Measurements from ENCODE around the gene LAMA2. TPM values are rescaled to one million over a fixed set of nuclear protein-coding genes. Genes with fewer than 3 reads are reported as not detected.

The LAMA2 gene
- total RNA-seq, 1 experiment from 2014 or later: 4.2 TPM

DNA sequence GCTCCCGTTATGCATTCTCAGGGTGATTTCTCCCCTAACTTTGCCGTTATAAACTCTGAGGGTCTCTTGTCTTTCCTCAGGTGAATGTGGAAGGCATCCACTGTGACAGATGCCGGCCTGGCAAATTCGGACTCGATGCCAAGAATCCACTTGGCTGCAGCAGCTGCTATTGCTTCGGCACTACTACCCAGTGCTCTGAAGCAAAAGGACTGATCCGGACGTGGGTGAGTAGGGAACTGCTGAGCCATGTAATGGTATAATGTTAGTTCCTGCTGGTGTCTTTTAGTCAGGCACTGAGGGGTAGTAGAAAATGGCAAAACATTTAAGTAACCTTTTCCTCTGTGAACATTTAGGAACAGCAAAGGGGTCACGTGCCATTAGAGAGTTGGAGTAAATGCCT, 431.6 kb downstream of the LAMA2 start:
- Histone ChIP-seq H3K27me3 (ENCODE audit: insufficient read depth, low read length) (no peaks in the 10 kb centered on the region), H3K4ac (ENCODE audit: low read depth, low read length) (no peak overlapping the region), H3K14ac (ENCODE audit: insufficient read depth, low read length) (no peak overlapping the region), H3K4me2 (ENCODE audit: insufficient read depth, insufficient read length, low read length) (no peak overlapping the region), H3K56ac (ENCODE audit: insufficient read length, low read depth, low read length) (no peak overlapping the region), H2BK5ac (ENCODE audit: insufficient read length, low read length) (no peak overlapping the region), H2BK12ac (ENCODE audit: insufficient read length, low read depth, low read length) (no peak overlapping the region), H3K9me3 (ENCODE audit: control insufficient read depth, low read depth, low read length) (no peaks in the 10 kb centered on the region), H2AFZ (ENCODE audit: low read length) (no peak overlapping the region), H2BK120ac (ENCODE audit: low read depth, low read length, poor library complexity, severe bottlenecking) (no peak overlapping the region), H4K91ac (ENCODE audit: insufficient read length, low read depth, low read length) (no peak overlapping the region), H4K20me1 (ENCODE audit: control insufficient read depth, insufficient read depth, insufficient read length) (no peaks in the 10 kb centered on the region), H3T11ph (ENCODE audit: low read length) (no peak overlapping the region), H3K79me1 (ENCODE audit: insufficient read depth, low read depth, low read length, poor library complexity, severe bottlenecking) (no peaks in the 10 kb centered on the region), H3K23me2 (ENCODE audit: insufficient read length, low read depth, low read length, poor library complexity, severe bottlenecking) (no peaks in the 10 kb centered on the region), H3K18ac (ENCODE audit: insufficient read length, low read depth, low read length) (no peak overlapping the region), H2AK5ac (ENCODE audit: insufficient read length, low read length) (peak overlapping the region; percentile 75), H4K8ac (replicated peaks; ENCODE audit: insufficient read length, low read depth, low read length) (no peak overlapping the region), H2BK20ac (ENCODE audit: low read depth, low read length, poor library complexity, severe bottlenecking) (no peak overlapping the region), H2BK15ac (ENCODE audit: low read depth, low read length) (no peak overlapping the region), H3K9ac (ENCODE audit: extremely low read depth, insufficient read length, low read length) (no peak overlapping the region), H3K4me1 (ENCODE audit: insufficient read depth, low read length) (no peaks in the 10 kb centered on the region), H4K5ac (ENCODE audit: insufficient read length, low read depth, low read length) (no peak overlapping the region), H3K79me2 (ENCODE audit: insufficient read depth, low read length) (no peaks in the 10 kb centered on the region), H3K27ac (ENCODE audit: insufficient read length, low read depth, low read length) (no peak overlapping the region), H3K23ac (ENCODE audit: insufficient read length, low read depth, low read length) (no peak overlapping the region)
- peaks cover 3 to 8% of the 10 kb centered on the region in 2 experiments; a peak in 2 of 5 replicates for H3K9me3 Mint-ChIP-seq
- peak overlapping the region in 1 of 3 experiments; percentile 72; a peak in 2 of 7 replicates for H3K27ac Mint-ChIP-seq
- H3K4me3 Mint-ChIP-seq: no peak overlapping the region
- TF ChIP-seq CTCF (conservative IDR thresholded peaks at IDR 0.05): no peak
- H3K36me3 Mint-ChIP-seq (ENCODE audit: insufficient read depth in 1 of 3, low read depth in 3 of 3): peaks cover 5 to 27% (median 16%) of the 10 kb centered on the region in 3 experiments; a peak in 5 of 7 replicates
- no CpG with 5 or more reads among the region's 9 CpGs for WGBS (ENCODE audit: extremely low coverage, insufficient read length, low lambda C conversion rate)
- H3K27me3 Mint-ChIP-seq (ENCODE audit: low read depth): no peaks in the 10 kb centered on the region
- no peak for DNase-seq
- peaks cover 26% of the 10 kb centered on the region in 2 experiments for H3K4me1 Mint-ChIP-seq
